Measurements from ENCODE around the gene CDKN2A. TPM values are rescaled to one million over a fixed set of nuclear protein-coding genes. Genes with fewer than 3 reads are reported as not detected.

The CDKN2A gene
- total RNA-seq, 1 experiment from 2014 or later = not detected

GRCh38 chr9:21970800-21971640, 23.2 kb downstream of the CDKN2A start:
- no peaks in the 10 kb centered on the region for H3K9me3 ChIP-seq (ENCODE audit: control insufficient read depth, insufficient read depth, low read depth, low read length)
- DNase-seq (ENCODE audit: low read depth, low spot score) (no peak), ATAC-seq (no peak)
- TF ChIP-seq, protein P1, sequence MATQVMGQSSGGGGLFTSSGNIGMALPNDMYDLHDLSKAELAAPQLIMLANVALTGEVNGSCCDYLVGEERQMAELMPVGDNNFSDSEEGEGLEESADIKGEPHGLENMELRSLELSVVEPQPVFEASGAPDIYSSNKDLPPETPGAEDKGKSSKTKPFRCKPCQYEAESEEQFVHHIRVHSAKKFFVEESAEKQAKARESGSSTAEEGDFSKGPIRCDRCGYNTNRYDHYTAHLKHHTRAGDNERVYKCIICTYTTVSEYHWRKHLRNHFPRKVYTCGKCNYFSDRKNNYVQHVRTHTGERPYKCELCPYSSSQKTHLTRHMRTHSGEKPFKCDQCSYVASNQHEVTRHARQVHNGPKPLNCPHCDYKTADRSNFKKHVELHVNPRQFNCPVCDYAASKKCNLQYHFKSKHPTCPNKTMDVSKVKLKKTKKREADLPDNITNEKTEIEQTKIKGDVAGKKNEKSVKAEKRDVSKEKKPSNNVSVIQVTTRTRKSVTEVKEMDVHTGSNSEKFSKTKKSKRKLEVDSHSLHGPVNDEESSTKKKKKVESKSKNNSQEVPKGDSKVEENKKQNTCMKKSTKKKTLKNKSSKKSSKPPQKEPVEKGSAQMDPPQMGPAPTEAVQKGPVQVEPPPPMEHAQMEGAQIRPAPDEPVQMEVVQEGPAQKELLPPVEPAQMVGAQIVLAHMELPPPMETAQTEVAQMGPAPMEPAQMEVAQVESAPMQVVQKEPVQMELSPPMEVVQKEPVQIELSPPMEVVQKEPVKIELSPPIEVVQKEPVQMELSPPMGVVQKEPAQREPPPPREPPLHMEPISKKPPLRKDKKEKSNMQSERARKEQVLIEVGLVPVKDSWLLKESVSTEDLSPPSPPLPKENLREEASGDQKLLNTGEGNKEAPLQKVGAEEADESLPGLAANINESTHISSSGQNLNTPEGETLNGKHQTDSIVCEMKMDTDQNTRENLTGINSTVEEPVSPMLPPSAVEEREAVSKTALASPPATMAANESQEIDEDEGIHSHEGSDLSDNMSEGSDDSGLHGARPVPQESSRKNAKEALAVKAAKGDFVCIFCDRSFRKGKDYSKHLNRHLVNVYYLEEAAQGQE (IDR thresholded peaks at IDR 0.05; ENCODE audit: insufficient read depth in 1 of 2, low read depth in 2 of 2, low read length in 1 of 2) = no peak
- TF ChIP-seq POLR2AphosphoS5 (IDR thresholded peaks at IDR 0.05; ENCODE audit: low read depth, low read length) (no peak), SIN3A (IDR thresholded peaks at IDR 0.05; ENCODE audit: borderline replicate concordance, insufficient read depth, low read depth, low read length) (no peak), TCF7L2 (IDR thresholded peaks at IDR 0.05; ENCODE audit: low read depth, low read length) (no peak), CTCF (IDR thresholded peaks at IDR 0.05) (no peak)
- in situ Hi-C loops (cut with HindIII; ENCODE audit: low pct_unique_long_range_greater_than_20kb, low sequenced_read_pairs) (no loop called here), intact Hi-C loops (cut with micrococcal nuclease; ENCODE audit: unreplicated experiment) (no loop called here)
- no peaks in the 10 kb centered on the region for H3K27me3 ChIP-seq (ENCODE audit: control insufficient read depth, insufficient read depth, low read length)
- H3K27ac ChIP-seq (ENCODE audit: low read length) = no peak overlapping the region
- ChIA-PET POLR2A (no interaction called here), CTCF (no interaction called here)
- no peaks in the 10 kb centered on the region for H3K4me1 ChIP-seq (ENCODE audit: control insufficient read depth, insufficient read depth, low read length)
- H3K36me3 ChIP-seq (ENCODE audit: control insufficient read depth, insufficient read depth, low read length) = no peaks in the 10 kb centered on the region
- no peak overlapping the region for H3K4me3 ChIP-seq (ENCODE audit: low read depth in 2 of 2, low read length in 2 of 2)
- no TSS peak for BruUV-seq (replicated peaks)

DNA sequence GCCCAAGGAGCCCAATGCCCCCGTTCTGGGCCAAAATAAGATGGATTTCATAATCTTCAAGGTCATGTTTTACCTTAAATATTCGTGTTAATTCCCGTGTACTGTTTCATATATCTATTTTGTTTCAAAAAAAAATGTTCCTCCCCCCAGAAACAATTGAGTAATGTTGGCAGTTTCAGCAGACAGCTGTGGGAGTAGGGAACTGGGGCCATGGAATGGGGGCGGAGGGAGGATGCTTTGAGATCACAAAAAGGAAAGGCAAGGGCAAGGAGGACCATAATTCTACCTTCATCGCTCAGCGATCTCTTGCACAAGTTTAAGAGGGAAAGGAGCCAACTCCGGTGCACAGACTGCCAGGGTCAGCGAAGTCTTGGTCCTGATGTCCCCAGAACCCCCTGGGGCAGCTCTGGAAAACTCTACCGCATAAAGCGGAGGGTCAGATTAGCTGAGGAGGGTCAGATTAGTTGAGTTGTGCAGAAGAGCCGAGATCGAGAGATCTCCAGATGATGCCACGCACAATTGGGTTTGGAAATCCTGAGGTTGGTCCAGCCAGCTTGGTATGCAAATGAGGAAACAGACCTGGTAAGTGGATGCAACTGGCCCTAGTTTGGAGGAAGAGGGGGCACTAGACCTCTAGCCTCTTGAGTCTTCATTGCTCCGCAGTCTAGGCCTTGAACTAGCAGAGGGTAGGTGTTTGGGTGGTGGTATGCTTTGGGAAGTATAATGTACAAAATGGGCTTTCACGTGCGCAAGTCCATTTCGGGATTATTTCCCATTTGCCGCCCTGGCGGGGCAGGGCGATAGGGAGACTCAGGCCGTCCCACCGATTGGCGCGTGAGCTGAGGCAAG, 24.0 kb downstream of the CDKN2A start:
- Histone ChIP-seq H3K27me3 (ENCODE audit: control insufficient read depth, insufficient read depth, low read length) (no peaks in the 10 kb centered on the region), H3K27ac (ENCODE audit: low read length) (no peak overlapping the region), H3K4me3 (ENCODE audit: low read depth in 2 of 2, low read length in 2 of 2) (no peak overlapping the region), H3K9me3 (ENCODE audit: control insufficient read depth, insufficient read depth, low read depth, low read length) (no peaks in the 10 kb centered on the region), H3K4me1 (ENCODE audit: control insufficient read depth, insufficient read depth, low read length) (no peaks in the 10 kb centered on the region), H3K36me3 (ENCODE audit: control insufficient read depth, insufficient read depth, low read length) (no peaks in the 10 kb centered on the region)
- BruUV-seq (replicated peaks) = no TSS peak
- POLR2A ChIA-PET = no interaction called here
- no peak for TF ChIP-seq SIN3A (IDR thresholded peaks at IDR 0.05; ENCODE audit: borderline replicate concordance, insufficient read depth, low read depth, low read length)
- TF ChIP-seq POLR2AphosphoS5 (IDR thresholded peaks at IDR 0.05; ENCODE audit: low read depth, low read length) = no peak
- TF ChIP-seq, protein P1 (IDR thresholded peaks at IDR 0.05; ENCODE audit: insufficient read depth in 1 of 2, low read depth in 2 of 2, low read length in 1 of 2) = no peak
- TF ChIP-seq TCF7L2 (IDR thresholded peaks at IDR 0.05; ENCODE audit: low read depth, low read length) = no peak
- TF ChIP-seq CTCF (IDR thresholded peaks at IDR 0.05) = no peak
- ATAC-seq = no peak
- CTCF ChIA-PET = no interaction called here
- DNase-seq (ENCODE audit: low read depth, low spot score) = no peak
- intact Hi-C loops (cut with micrococcal nuclease; ENCODE audit: unreplicated experiment) = no loop called here
- in situ Hi-C loops (cut with HindIII; ENCODE audit: low pct_unique_long_range_greater_than_20kb, low sequenced_read_pairs) = no loop called here

Measured in Panc1 (cell line).